Type B pancreatic cell (in vitro differentiated cells): Measurements from ENCODE around the gene MDH2. TPM values are rescaled to one million over a fixed set of nuclear protein-coding genes. Genes with fewer than 3 reads are reported as not detected.
"Not testable (repeated sequence)": the region's sequence is repeated elsewhere in the genome, so short reads cannot be mapped to it uniquely, and the experiment has no call there.

Source experiments
- DNase-seq: peaks from one replicate; pipeline ENCODE4 v3.0.0; 2021; ENCODE audit warnings: mixed read lengths; ENCODE audit not compliant: unreplicated experiment; ENCODE audit errors: extremely low spot score
- H3K27ac Mint-ChIP-seq: 2 replicates; pipeline ENCODE4 v1.8.0; 2021; ENCODE audit warnings: mild to moderate bottlenecking, mixed read lengths
- H3K27me3 Mint-ChIP-seq: 2 replicates; pipeline ENCODE4 v1.8.0; 2021; ENCODE audit warnings: mixed read lengths
- H3K36me3 Mint-ChIP-seq: 2 replicates; pipeline ENCODE4 v1.8.0; 2021; ENCODE audit warnings: mixed read lengths
- H3K4me1 Mint-ChIP-seq: one replicate; pipeline ENCODE4 v1.8.0; 2021; ENCODE audit warnings: mixed read lengths; ENCODE audit not compliant: unreplicated experiment
- H3K4me3 Mint-ChIP-seq: 2 replicates; pipeline ENCODE4 v1.8.0; 2021; ENCODE audit warnings: mild to moderate bottlenecking, mixed read lengths
- H3K9me3 Mint-ChIP-seq: 2 replicates; pipeline ENCODE4 v1.8.0; 2021; ENCODE audit warnings: mixed read lengths
- total RNA-seq: library from RNA; stranded (reverse); gene quantifications from 2 replicates; pipeline ENCODE4 v1.2.1, GENCODE V29; 2021; ENCODE audit warnings: low replicate concordance
- TF ChIP-seq, protein P1 (sequence below): fragments of 200-600 bp; sonication (generic); conservative IDR thresholded peaks from 2 replicates; pipeline ENCODE4 v1.5.0; 2021; ENCODE audit warnings: antibody characterized with exemption, mild to moderate bottlenecking

Gene MDH2
- total RNA-seq, 1 donor from 2014 or later, result 177 TPM

DNA sequence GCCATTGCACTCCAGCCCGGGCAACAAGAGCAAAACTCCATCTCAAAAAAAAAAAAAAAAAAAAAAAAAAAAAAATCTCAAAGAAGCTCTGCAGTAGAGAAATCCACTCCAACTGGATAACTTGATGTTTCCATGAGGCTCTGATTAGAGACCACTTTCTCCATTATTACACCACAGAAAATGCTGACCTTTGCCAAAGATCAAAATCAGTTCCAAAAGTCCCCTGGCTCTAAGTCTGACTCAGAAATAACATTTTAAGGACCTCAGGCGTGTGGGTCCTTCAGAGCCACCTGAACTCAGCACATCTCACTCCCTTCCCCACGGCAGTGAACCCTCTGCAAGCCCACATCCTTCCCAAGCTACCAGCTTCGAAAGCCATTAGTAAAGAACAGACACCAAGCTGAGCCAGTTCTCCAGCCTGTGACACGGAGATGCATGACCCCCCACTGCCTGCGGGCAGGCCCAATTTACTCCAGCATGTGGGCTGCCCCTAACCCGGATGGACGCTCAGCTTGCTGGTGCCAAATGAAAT, 39.7 kb upstream of the MDH2 start:
- no peaks in the 10 kb centered on the region for H3K36me3 Mint-ChIP-seq
- TF ChIP-seq, protein P1, sequence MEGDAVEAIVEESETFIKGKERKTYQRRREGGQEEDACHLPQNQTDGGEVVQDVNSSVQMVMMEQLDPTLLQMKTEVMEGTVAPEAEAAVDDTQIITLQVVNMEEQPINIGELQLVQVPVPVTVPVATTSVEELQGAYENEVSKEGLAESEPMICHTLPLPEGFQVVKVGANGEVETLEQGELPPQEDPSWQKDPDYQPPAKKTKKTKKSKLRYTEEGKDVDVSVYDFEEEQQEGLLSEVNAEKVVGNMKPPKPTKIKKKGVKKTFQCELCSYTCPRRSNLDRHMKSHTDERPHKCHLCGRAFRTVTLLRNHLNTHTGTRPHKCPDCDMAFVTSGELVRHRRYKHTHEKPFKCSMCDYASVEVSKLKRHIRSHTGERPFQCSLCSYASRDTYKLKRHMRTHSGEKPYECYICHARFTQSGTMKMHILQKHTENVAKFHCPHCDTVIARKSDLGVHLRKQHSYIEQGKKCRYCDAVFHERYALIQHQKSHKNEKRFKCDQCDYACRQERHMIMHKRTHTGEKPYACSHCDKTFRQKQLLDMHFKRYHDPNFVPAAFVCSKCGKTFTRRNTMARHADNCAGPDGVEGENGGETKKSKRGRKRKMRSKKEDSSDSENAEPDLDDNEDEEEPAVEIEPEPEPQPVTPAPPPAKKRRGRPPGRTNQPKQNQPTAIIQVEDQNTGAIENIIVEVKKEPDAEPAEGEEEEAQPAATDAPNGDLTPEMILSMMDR, result no peak
- H3K27ac Mint-ChIP-seq, result no peak overlapping the region
- no peaks in the 10 kb centered on the region for H3K9me3 Mint-ChIP-seq
- no peak overlapping the region for H3K4me3 Mint-ChIP-seq
- no peaks in the 10 kb centered on the region for H3K27me3 Mint-ChIP-seq
- H3K4me1 Mint-ChIP-seq, result no peaks in the 10 kb centered on the region
- DNase-seq, result no peak

DNA sequence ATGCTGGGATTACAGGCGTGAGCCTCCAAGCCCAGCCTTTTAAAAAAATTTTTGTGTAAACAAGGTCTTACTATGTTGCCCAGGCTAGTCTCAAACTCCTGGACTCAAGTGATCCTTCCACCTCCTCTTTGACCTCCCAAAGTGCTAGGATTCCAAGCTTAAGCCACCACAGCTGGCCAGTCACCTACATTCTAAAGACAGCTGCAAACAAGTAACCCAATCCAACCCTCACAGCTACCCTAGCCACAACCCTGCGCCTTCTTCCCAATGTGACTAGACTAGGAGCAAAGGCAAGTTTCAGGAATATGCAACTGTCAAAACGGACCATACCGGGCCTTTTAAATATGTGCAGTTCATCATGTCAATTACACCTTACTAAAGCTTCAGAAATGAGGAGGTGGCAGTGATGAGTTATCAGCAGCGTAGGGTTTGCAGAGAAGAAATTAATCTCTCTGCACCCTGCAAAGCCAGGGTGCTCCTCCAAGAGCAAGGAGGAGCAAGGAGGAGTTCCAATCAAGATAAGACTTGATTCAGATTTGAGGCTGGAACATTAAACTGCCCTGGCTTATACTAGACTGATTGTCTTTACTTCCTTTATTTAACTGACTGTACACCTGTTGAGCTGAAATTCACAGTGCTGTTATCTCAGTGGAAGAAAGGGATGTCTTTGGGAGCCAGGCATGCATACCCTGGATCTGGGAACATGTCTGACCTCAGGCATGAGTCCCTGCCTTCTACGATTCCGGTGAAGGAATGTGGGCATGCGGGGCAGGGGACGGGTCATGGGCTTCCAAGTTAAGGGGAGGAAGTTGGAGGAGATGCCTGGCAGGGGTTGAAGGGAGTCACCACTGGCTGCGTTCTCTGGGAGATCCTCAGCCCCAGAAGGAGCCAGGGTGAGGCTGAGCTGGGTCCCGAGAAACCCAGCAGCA, 38.0 kb upstream of the MDH2 start:
- Mint-ChIP-seq H3K4me3 (no peak overlapping the region), H3K27me3 (no peaks in the 10 kb centered on the region)

DNA sequence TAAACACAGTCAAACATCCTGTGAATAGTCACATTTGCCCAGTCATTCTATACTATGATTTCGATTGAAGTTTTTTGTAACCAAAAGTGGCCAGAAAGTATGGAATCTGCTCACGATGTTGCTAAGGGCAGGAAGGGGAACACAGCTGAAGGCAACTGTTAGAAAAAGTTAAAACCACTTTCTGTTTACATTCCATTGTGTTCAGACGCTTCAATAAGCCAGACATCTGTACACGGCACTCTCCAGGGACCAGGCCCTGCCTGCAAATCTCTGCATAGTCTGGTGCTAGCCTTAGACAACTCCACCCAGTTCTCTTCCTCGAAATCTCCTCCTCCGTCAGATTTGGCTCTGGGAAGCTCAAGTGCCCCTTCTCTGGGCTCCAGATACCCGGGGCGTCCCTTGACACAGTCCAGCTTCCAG, 36.5 kb upstream of the MDH2 start:
- Mint-ChIP-seq H3K9me3 (no peaks in the 10 kb centered on the region), H3K27ac (no peak overlapping the region)

More for the DNA sequence above, 38.0 kb upstream of the MDH2 start:
- no peaks in the 10 kb centered on the region for H3K9me3 Mint-ChIP-seq
- H3K4me1 Mint-ChIP-seq, result no peaks in the 10 kb centered on the region
- TF ChIP-seq, protein P1, result no peak
- no peaks in the 10 kb centered on the region for H3K36me3 Mint-ChIP-seq
- no peak for DNase-seq
- H3K27ac Mint-ChIP-seq, result no peak overlapping the region

DNA sequence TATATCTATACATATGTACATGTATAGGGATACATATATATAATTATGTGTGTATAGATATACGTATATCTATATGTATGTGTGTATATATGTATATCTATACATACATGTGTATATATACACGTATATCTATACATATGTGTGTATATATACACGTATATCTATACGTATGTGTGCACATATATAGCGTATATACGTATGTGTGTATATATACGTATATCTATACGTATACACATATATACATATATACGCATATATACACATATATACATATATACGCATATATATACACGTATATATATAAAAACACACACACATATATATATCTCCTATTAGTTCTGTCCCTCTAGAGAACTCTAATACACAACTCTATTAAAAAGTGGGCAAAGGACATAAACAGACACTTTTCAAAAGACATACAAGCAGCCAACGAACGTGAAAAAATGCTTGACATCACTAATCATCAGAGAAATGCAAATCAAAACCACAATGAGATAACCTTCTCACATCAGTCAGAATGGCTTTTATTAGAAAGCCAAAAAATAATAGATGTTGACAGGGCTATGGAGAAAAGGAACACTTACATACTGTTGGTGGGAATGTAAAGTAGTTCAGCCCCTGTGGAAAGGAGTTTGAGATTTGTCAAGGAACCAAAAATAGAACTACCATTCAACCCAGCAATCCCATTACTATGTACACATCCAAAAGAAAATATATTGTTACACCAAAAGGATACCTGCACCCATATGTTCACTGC, 31.5 kb upstream of the MDH2 start:
- Mint-ChIP-seq H3K4me1 (no peaks in the 10 kb centered on the region), H3K4me3 (no peak overlapping the region), H3K9me3 (no peaks in the 10 kb centered on the region), H3K36me3 (peaks cover 20% of the 10 kb centered on the region), H3K27ac (no peak overlapping the region), H3K27me3 (no peaks in the 10 kb centered on the region)
- no peak for DNase-seq
- TF ChIP-seq, protein P1, result no peak

More for the DNA sequence above, 36.5 kb upstream of the MDH2 start:
- TF ChIP-seq, protein P1, result no peak
- no peak overlapping the region for H3K4me3 Mint-ChIP-seq
- no peak for DNase-seq
- peaks cover 2% of the 10 kb centered on the region for H3K36me3 Mint-ChIP-seq
- no peaks in the 10 kb centered on the region for H3K27me3 Mint-ChIP-seq
- H3K4me1 Mint-ChIP-seq, result no peaks in the 10 kb centered on the region

DNA sequence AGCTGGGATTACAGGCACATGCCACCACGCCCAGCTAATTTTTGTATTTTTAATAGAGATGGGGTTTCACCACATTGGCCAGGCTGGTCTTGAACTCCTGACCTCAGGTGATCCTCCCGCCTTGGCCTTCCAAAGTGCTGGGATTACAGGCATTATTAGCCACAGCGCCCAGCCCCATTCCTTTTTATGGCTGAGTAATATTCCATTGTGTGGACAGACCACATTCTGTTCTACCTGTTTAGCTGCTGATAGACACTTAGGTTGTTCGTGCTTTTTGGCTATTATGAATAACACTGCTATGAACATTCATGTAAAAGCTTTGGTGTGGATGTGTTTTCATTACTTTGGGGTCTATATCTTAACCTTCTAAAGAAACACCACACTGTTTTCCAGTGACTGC, 29.4 kb upstream of the MDH2 start:
- H3K27me3 Mint-ChIP-seq, H3K4me3 Mint-ChIP-seq, H3K27ac Mint-ChIP-seq, DNase-seq, H3K9me3 Mint-ChIP-seq, H3K4me1 Mint-ChIP-seq: not testable (repeated sequence)
- H3K36me3 Mint-ChIP-seq, result peaks cover 23% of the 10 kb centered on the region
